Gastroesophageal sphincter (tissue), 3 donors: Measurements from ENCODE around the gene DENND1B.

Experiments
- CTCF ChIP-seq, 4 experiments: fragments of 200-600 bp in 2 of 4; fragments of 450-650 bp in 2 of 4; sonication (generic) in 1 of 4; IDR thresholded peaks; one replicate each; pipeline ENCODE4 v1.5.1; 2017 to 2019; ENCODE audit warnings: antibody characterized with exemption in 4 of 4, mild to moderate bottlenecking in 2 of 4, moderate library complexity in 2 of 4
- EP300 ChIP-seq: sonication (generic); formaldehyde crosslinking; IDR thresholded peaks from one replicate; pipeline ENCODE4 v1.6.1; 2017; ENCODE audit warnings: antibody characterized with exemption, mild to moderate bottlenecking
- POLR2A ChIP-seq, 2 donors: fragments of 450-650 bp; IDR thresholded peaks; one replicate each; pipeline ENCODE4 v1.6.1; 2017; ENCODE audit warnings: antibody characterized with exemption in 2 of 2, mild to moderate bottlenecking in 2 of 2, moderate library complexity in 1 of 2
- POLR2AphosphoS5 ChIP-seq: sonication (generic); formaldehyde crosslinking; IDR thresholded peaks from one replicate; pipeline ENCODE4 v1.6.1; 2017; ENCODE audit warnings: antibody characterized with exemption

- TF ChIP-seq CTCF (IDR thresholded peaks at IDR 0.05) (no peak), POLR2A (IDR thresholded peaks at IDR 0.05) (no peak), POLR2AphosphoS5 (no peak), EP300 (no peak)
These were observed 102.9 kb downstream of the DENND1B start for GRCh38 chr1:197672347-197672746.
